Astrocyte (in vitro differentiated cells and primary cell): Measurements from ENCODE around the gene ARL15. TPM values are rescaled to one million over a fixed set of nuclear protein-coding genes. Genes with fewer than 3 reads are reported as not detected.

Experiments
- DNase-seq: peaks from one replicate; pipeline ENCODE4 v3.0.0-alpha.2; 2010; ENCODE audit warnings: low read depth
- FAIRE-seq: peaks from 2 replicates; lab custom pipeline; 2011; peaks lifted over from hg19 to GRCh38; lab: Jason Lieb, UNC
- H2AFZ ChIP-seq: 2 replicates; pipeline ENCODE4 v1.6.0; 2012; ENCODE audit warnings: low read depth, low read length, inconsistent platforms
- H3K27ac ChIP-seq: 2 replicates; pipeline ENCODE4 v1.5.1; 2011; ENCODE audit warnings: low read depth, low read length, inconsistent platforms
- H3K27me3 ChIP-seq: 2 replicates; pipeline ENCODE4 v1.6.0; 2011; ENCODE audit warnings: low read length, inconsistent platforms; ENCODE audit not compliant: insufficient read depth
- H3K36me3 ChIP-seq: 2 replicates; pipeline ENCODE4 v1.5.1; 2011; ENCODE audit warnings: low read length, inconsistent platforms; ENCODE audit not compliant: insufficient read depth
- H3K4me1 ChIP-seq: 2 replicates; pipeline ENCODE4 v1.5.1; 2011; ENCODE audit warnings: low read length, inconsistent platforms; ENCODE audit not compliant: insufficient read depth
- H3K4me2 ChIP-seq: 2 replicates; pipeline ENCODE4 v1.6.0; 2012; ENCODE audit warnings: low read length, inconsistent platforms
- H3K4me3 ChIP-seq: 2 replicates; pipeline ENCODE4 v1.5.1; 2011; ENCODE audit warnings: low read depth, mild to moderate bottlenecking, low read length, inconsistent platforms; ENCODE audit not compliant: insufficient read depth
- H3K79me2 ChIP-seq: 2 replicates; pipeline ENCODE4 v1.6.0; 2012; ENCODE audit warnings: mild to moderate bottlenecking, low read length, inconsistent platforms; ENCODE audit not compliant: insufficient read depth
- H3K9ac ChIP-seq: 2 replicates; pipeline ENCODE4 v1.6.0; 2012; ENCODE audit warnings: mild to moderate bottlenecking, low read length, inconsistent platforms
- H3K9me3 ChIP-seq: 2 replicates; pipeline ENCODE4 v1.5.1; 2012; ENCODE audit warnings: low read depth, mild to moderate bottlenecking, low read length, inconsistent platforms; ENCODE audit not compliant: insufficient read depth
- H4K20me1 ChIP-seq: 2 replicates; pipeline ENCODE4 v1.6.0; 2012; ENCODE audit warnings: low read length, inconsistent platforms; ENCODE audit not compliant: insufficient read depth
- H3K27ac Mint-ChIP-seq: one replicate; pipeline ENCODE4 v1.8.0; 2021; ENCODE audit warnings: mild to moderate bottlenecking, mixed read lengths; ENCODE audit not compliant: unreplicated experiment
- H3K27me3 Mint-ChIP-seq: one replicate; pipeline ENCODE4 v1.8.0; 2021; ENCODE audit warnings: low read depth, mixed read lengths; ENCODE audit not compliant: unreplicated experiment
- H3K36me3 Mint-ChIP-seq: one replicate; pipeline ENCODE4 v1.8.0; 2021; ENCODE audit warnings: low read depth, mixed read lengths; ENCODE audit not compliant: unreplicated experiment
- H3K4me1 Mint-ChIP-seq: one replicate; pipeline ENCODE4 v1.8.0; 2021; ENCODE audit warnings: low read depth, mixed read lengths; ENCODE audit not compliant: unreplicated experiment
- H3K4me3 Mint-ChIP-seq: one replicate; pipeline ENCODE4 v1.8.0; 2021; ENCODE audit warnings: mild to moderate bottlenecking, moderate library complexity, mixed read lengths; ENCODE audit not compliant: unreplicated experiment
- H3K9me3 Mint-ChIP-seq: one replicate; pipeline ENCODE4 v1.8.0; 2021; ENCODE audit warnings: mild to moderate bottlenecking, mixed read lengths; ENCODE audit not compliant: unreplicated experiment
- CTCF ChIP-seq: IDR thresholded peaks from 2 replicates; pipeline ENCODE4 v1.5.1; 2011; ENCODE audit warnings: low read depth, mild to moderate bottlenecking, inconsistent platforms, low read length, moderate library complexity; ENCODE audit not compliant: insufficient read depth
- EZH2 ChIP-seq: IDR thresholded peaks from 2 replicates; pipeline ENCODE4 v1.6.1; 2012; ENCODE audit warnings: mild to moderate bottlenecking, low read length, inconsistent platforms; ENCODE audit not compliant: insufficient read depth
- total RNA-seq: library from RNA; stranded (reverse); gene quantifications from 2 replicates; pipeline ENCODE4 v1.2.1, GENCODE V29; 2021

Gene ARL15
- total RNA-seq, 1 donor from 2014 or later = 29.1 TPM

- no peaks in the 10 kb centered on the region for H3K36me3 ChIP-seq
Measured at GRCh38 chr5:54160329-54160728, 150.0 kb downstream of the ARL15 start.

GRCh38 chr5:54159893-54160195 is 150.5 kb downstream of the ARL15 start:
- Mint-ChIP-seq H3K27me3 (no peaks in the 10 kb centered on the region), H3K4me3 (no peak overlapping the region), H3K36me3 (peaks cover 3% of the 10 kb centered on the region), H3K9me3 (no peaks in the 10 kb centered on the region), H3K27ac (no peak overlapping the region), H3K4me1 (peaks cover 16% of the 10 kb centered on the region)
- no peaks in the 10 kb centered on the region for H3K27me3 ChIP-seq
- DNase-seq (peak; percentile 47), FAIRE-seq (peak; percentile 58)
- no peak overlapping the region for H3K4me2 ChIP-seq
- no peaks in the 10 kb centered on the region for H3K79me2 ChIP-seq
- H4K20me1 ChIP-seq = no peaks in the 10 kb centered on the region
- H3K4me3 ChIP-seq = no peak overlapping the region
- no peak overlapping the region for H2AFZ ChIP-seq
- no peak overlapping the region for H3K9ac ChIP-seq
- no peak overlapping the region for H3K27ac ChIP-seq
- H3K9me3 ChIP-seq = no peaks in the 10 kb centered on the region
- TF ChIP-seq CTCF = no peak
- no peak for TF ChIP-seq EZH2
- no peaks in the 10 kb centered on the region for H3K36me3 ChIP-seq
- no peaks in the 10 kb centered on the region for H3K4me1 ChIP-seq

More at GRCh38 chr5:54160329-54160728, 150.0 kb downstream of the ARL15 start:
- peaks cover 3% of the 10 kb centered on the region for H3K36me3 Mint-ChIP-seq
- Histone ChIP-seq H3K9ac (no peak overlapping the region), H3K4me2 (no peak overlapping the region), H3K9me3 (no peaks in the 10 kb centered on the region), H4K20me1 (no peaks in the 10 kb centered on the region), H3K27me3 (no peaks in the 10 kb centered on the region), H3K4me1 (no peaks in the 10 kb centered on the region), H3K27ac (no peak overlapping the region), H3K79me2 (no peaks in the 10 kb centered on the region), H3K4me3 (no peak overlapping the region), H2AFZ (no peak overlapping the region)
- no peak for TF ChIP-seq CTCF
- no peak for TF ChIP-seq EZH2
- DNase-seq (no peak), FAIRE-seq (no peak)
- H3K4me3 Mint-ChIP-seq = no peak overlapping the region
- peaks cover 16% of the 10 kb centered on the region for H3K4me1 Mint-ChIP-seq
- no peaks in the 10 kb centered on the region for H3K9me3 Mint-ChIP-seq
- no peaks in the 10 kb centered on the region for H3K27me3 Mint-ChIP-seq
- H3K27ac Mint-ChIP-seq = no peak overlapping the region

GRCh38 chr5:54159153-54159892 is 151.1 kb downstream of the ARL15 start:
- Histone ChIP-seq H3K4me1 (no peaks in the 10 kb centered on the region), H3K27me3 (no peaks in the 10 kb centered on the region), H3K9me3 (no peaks in the 10 kb centered on the region), H3K36me3 (no peaks in the 10 kb centered on the region), H2AFZ (no peak overlapping the region), H3K79me2 (no peaks in the 10 kb centered on the region), H3K27ac (no peak overlapping the region), H3K4me3 (no peak overlapping the region), H4K20me1 (no peaks in the 10 kb centered on the region), H3K9ac (no peak overlapping the region), H3K4me2 (no peak overlapping the region)
- TF ChIP-seq CTCF (no peak), EZH2 (no peak)
- peak; percentile 10 for DNase-seq
- Mint-ChIP-seq H3K4me1 (peaks cover 16% of the 10 kb centered on the region), H3K27me3 (no peaks in the 10 kb centered on the region), H3K27ac (peak overlapping the region; percentile 77), H3K9me3 (no peaks in the 10 kb centered on the region), H3K36me3 (peaks cover 2% of the 10 kb centered on the region), H3K4me3 (no peak overlapping the region)
- FAIRE-seq = peak; percentile 43
